DMS79 treated with DMSO at 0.1 percent for 48 hours (cell line): ENCODE results near the gene SPATA16.
"Not testable (repeated sequence)": the region's sequence is repeated elsewhere in the genome, so short reads cannot be mapped to it uniquely, and the experiment has no call there.

Source experiments
- DNase-seq: peaks from one replicate; lab custom pipeline; 2025; lab: John Stamatoyannopoulos, UW

SPATA16 gene

GRCh38 chr3:173058229-173058628 is 82.8 kb downstream of the SPATA16 start:
- no peak for DNase-seq

GRCh38 chr3:173055228-173055933 is 85.7 kb downstream of the SPATA16 start:
- no peak for DNase-seq

GRCh38 chr3:173049360-173049759 is 91.7 kb downstream of the SPATA16 start:
- DNase-seq: no peak

- no peak for DNase-seq
Observed at GRCh38 chr3:173045770-173046382, 95.2 kb downstream of the SPATA16 start.

- DNase-seq: no peak
Observed at GRCh38 chr3:173044998-173045397, 96.0 kb downstream of the SPATA16 start.

GRCh38 chr3:173043757-173044156 is 97.3 kb downstream of the SPATA16 start:
- no peak for DNase-seq

GRCh38 chr3:173038484-173038871 is 102.6 kb downstream of the SPATA16 start:
- no peak for DNase-seq

- no peak for DNase-seq
Observed at GRCh38 chr3:173037840-173038483, 103.1 kb downstream of the SPATA16 start.

- no peak for DNase-seq
Observed at GRCh38 chr3:173030273-173030672, 110.8 kb downstream of the SPATA16 start.

- DNase-seq: no peak
Observed at GRCh38 chr3:173028351-173028750, 112.7 kb downstream of the SPATA16 start.

- DNase-seq: no peak
Observed at GRCh38 chr3:173027429-173027828, 113.6 kb downstream of the SPATA16 start.

GRCh38 chr3:173025941-173026340 is 115.1 kb downstream of the SPATA16 start:
- no peak for DNase-seq

GRCh38 chr3:173021547-173022185 is 119.4 kb downstream of the SPATA16 start:
- no peak for DNase-seq

- DNase-seq: not testable (repeated sequence)
Observed at GRCh38 chr3:173020128-173020527, 120.9 kb downstream of the SPATA16 start.

GRCh38 chr3:173019378-173019777 is 121.7 kb downstream of the SPATA16 start:
- DNase-seq: no peak

- DNase-seq: no peak
Observed at GRCh38 chr3:173018758-173019157, 122.3 kb downstream of the SPATA16 start.

GRCh38 chr3:173013219-173013832 is 127.7 kb downstream of the SPATA16 start:
- no peak for DNase-seq

- DNase-seq: no peak
Observed at GRCh38 chr3:173009410-173009809, 131.6 kb downstream of the SPATA16 start.

GRCh38 chr3:173008978-173009377 is 132.1 kb downstream of the SPATA16 start:
- DNase-seq: no peak

GRCh38 chr3:173007079-173007723 is 133.8 kb downstream of the SPATA16 start:
- no peak for DNase-seq

GRCh38 chr3:173006006-173006405 is 135.0 kb downstream of the SPATA16 start:
- DNase-seq: no peak

- no peak for DNase-seq
Observed at GRCh38 chr3:173004681-173005080, 136.4 kb downstream of the SPATA16 start.
